ENCODE data around the gene ABLIM2. TPM values are rescaled to one million over a fixed set of nuclear protein-coding genes. Genes with fewer than 3 reads are reported as not detected.

The ABLIM2 gene
- total and polyA plus RNA-seq, 2 donors (not counting 1 experiment from before 2014, with no cell fraction given): 3.3 to 79.0 TPM

- intact Hi-C loops (cut with micrococcal nuclease): no loop called here
- Histone ChIP-seq H3K4me2 (replicated peaks; ENCODE audit: low read depth, low read length, poor library complexity, severe bottlenecking) (no peak overlapping the region), H3K79me2 (ENCODE audit: control insufficient read depth, insufficient read depth, low read length) (no peaks in the 10 kb centered on the region), H3K9me3 (ENCODE audit: control extremely low read depth in 1 of 3, control insufficient read depth in 2 of 3, insufficient read depth in 1 of 3, low read length in 2 of 3) (peaks cover 0 to 10% (median 0%) of the 10 kb centered on the region in 3 donors), H3K4me1 (ENCODE audit: control insufficient read depth in 2 of 2, insufficient read depth in 2 of 2, low read length in 2 of 2) (no peaks in the 10 kb centered on the region), H2AFZ (ENCODE audit: insufficient read depth, low read depth, low read length, poor library complexity, severe bottlenecking) (no peak overlapping the region), H3K36me3 (replicated peaks in 1 of 2; ENCODE audit: control extremely low read depth in 1 of 2, control insufficient read depth in 1 of 2, extremely low read depth in 1 of 2, insufficient read depth in 2 of 2, low read length in 1 of 2) (no peaks in the 10 kb centered on the region), H3K4me3 (ENCODE audit: control extremely low read depth in 1 of 5, extremely low read depth in 1 of 5, insufficient read depth in 1 of 5, low read depth in 2 of 5, low read length in 4 of 5) (no peak overlapping the region), H3K9ac (ENCODE audit: low read length) (no peak overlapping the region), H4K20me1 (ENCODE audit: control insufficient read depth, insufficient read depth, low read length, poor library complexity, severe bottlenecking) (no peaks in the 10 kb centered on the region), H3K27ac (ENCODE audit: low read length in 2 of 2) (no peak overlapping the region), H3K27me3 (replicated peaks in 1 of 4; ENCODE audit: control extremely low read depth in 1 of 4, control insufficient read depth in 3 of 4, insufficient read depth in 4 of 4, low read length in 3 of 4) (no peaks in the 10 kb centered on the region)
- H3K4me3 Mint-ChIP-seq: no peak overlapping the region
- ChIA-PET CTCF (no interaction called here), POLR2A (no interaction called here)
- H3K9me3 Mint-ChIP-seq (ENCODE audit: insufficient read depth): peaks cover 2% of the 10 kb centered on the region
- H3K4me1 Mint-ChIP-seq: no peaks in the 10 kb centered on the region
- 91% methylated on average over 6 of the region's 7 CpGs for WGBS (ENCODE audit: insufficient coverage)
- H3K27ac Mint-ChIP-seq: no peak overlapping the region
- no peak for TF ChIP-seq CTCF (IDR thresholded peaks at IDR 0.05)
- TF ChIP-seq EZH2 (IDR thresholded peaks at IDR 0.05; ENCODE audit: borderline replicate concordance, insufficient read depth, low read depth, low read length, poor library complexity, severe bottlenecking): no peak
- peaks cover 3% of the 10 kb centered on the region for H3K27me3 Mint-ChIP-seq
- DNase-seq (no peak), ATAC-seq (ENCODE audit: low read depth) (no peak)
Measured at GRCh38 chr4:7999279-7999678, 159.3 kb downstream of the ABLIM2 start.

- ChIA-PET POLR2A (no interaction called here), CTCF (no interaction called here)
- no peaks in the 10 kb centered on the region for H3K4me1 Mint-ChIP-seq
- H3K27me3 Mint-ChIP-seq: peaks cover 3% of the 10 kb centered on the region
- no peaks in the 10 kb centered on the region for H3K27me3 ChIP-seq (replicated peaks in 1 of 4; ENCODE audit: control extremely low read depth in 1 of 4, control insufficient read depth in 3 of 4, insufficient read depth in 4 of 4, low read length in 3 of 4)
- H2AFZ ChIP-seq (ENCODE audit: insufficient read depth, low read depth, low read length, poor library complexity, severe bottlenecking): no peak overlapping the region
- no peaks in the 10 kb centered on the region for H3K4me1 ChIP-seq (ENCODE audit: control insufficient read depth in 2 of 2, insufficient read depth in 2 of 2, low read length in 2 of 2)
- no peak overlapping the region for H3K9ac ChIP-seq (ENCODE audit: low read length)
- no peak for DNase-seq
- H3K9me3 ChIP-seq (ENCODE audit: control extremely low read depth in 1 of 3, control insufficient read depth in 2 of 3, insufficient read depth in 1 of 3, low read length in 2 of 3): peaks cover 0 to 12% (median 0%) of the 10 kb centered on the region in 3 donors
- WGBS (ENCODE audit: insufficient coverage): 81% methylated on average over 8 of the region's 8 CpGs
- no peak overlapping the region for H3K4me3 ChIP-seq (ENCODE audit: control extremely low read depth in 1 of 5, extremely low read depth in 1 of 5, insufficient read depth in 1 of 5, low read depth in 2 of 5, low read length in 4 of 5)
- H3K27ac ChIP-seq (ENCODE audit: low read length in 2 of 2): no peak overlapping the region
- no peak overlapping the region for H3K4me3 Mint-ChIP-seq
- H3K36me3 ChIP-seq (replicated peaks in 1 of 2; ENCODE audit: control extremely low read depth in 1 of 2, control insufficient read depth in 1 of 2, extremely low read depth in 1 of 2, insufficient read depth in 2 of 2, low read length in 1 of 2): no peaks in the 10 kb centered on the region
- H3K79me2 ChIP-seq (ENCODE audit: control insufficient read depth, insufficient read depth, low read length): no peaks in the 10 kb centered on the region
- no peak for ATAC-seq (ENCODE audit: low read depth)
- no peak for TF ChIP-seq EZH2 (IDR thresholded peaks at IDR 0.05; ENCODE audit: borderline replicate concordance, insufficient read depth, low read depth, low read length, poor library complexity, severe bottlenecking)
- TF ChIP-seq CTCF (IDR thresholded peaks at IDR 0.05): no peak
- intact Hi-C loops (cut with micrococcal nuclease): no loop called here
- no peak overlapping the region for H3K4me2 ChIP-seq (replicated peaks; ENCODE audit: low read depth, low read length, poor library complexity, severe bottlenecking)
- no peaks in the 10 kb centered on the region for H4K20me1 ChIP-seq (ENCODE audit: control insufficient read depth, insufficient read depth, low read length, poor library complexity, severe bottlenecking)
- no peak overlapping the region for H3K27ac Mint-ChIP-seq
- H3K9me3 Mint-ChIP-seq (ENCODE audit: insufficient read depth): peaks cover 2% of the 10 kb centered on the region
Measured at GRCh38 chr4:7998447-7998846, 160.2 kb downstream of the ABLIM2 start.
